ENCODE data around the gene STARD7. TPM values are rescaled to one million over a fixed set of nuclear protein-coding genes. Genes with fewer than 3 reads are reported as not detected.

Gene STARD7
- total RNA-seq, 4 donors from 2014 or later: 77.3 to 111 (median 85.0) TPM

- Histone ChIP-seq H3K4me3 (no peak overlapping the region), H3K36me3 (peaks cover 0 to 35% (median 0%) of the 10 kb centered on the region in 3 donors), H3K4me1 (no peaks in the 10 kb centered on the region), H3K27ac (no peak overlapping the region), H3K27me3 (no peaks in the 10 kb centered on the region), H3K9me3 (no peaks in the 10 kb centered on the region)
- TF ChIP-seq EP300 (IDR thresholded peaks at IDR 0.05) (no peak), POLR2A (IDR thresholded peaks at IDR 0.05) (no peak)
- TF ChIP-seq, protein P1, sequence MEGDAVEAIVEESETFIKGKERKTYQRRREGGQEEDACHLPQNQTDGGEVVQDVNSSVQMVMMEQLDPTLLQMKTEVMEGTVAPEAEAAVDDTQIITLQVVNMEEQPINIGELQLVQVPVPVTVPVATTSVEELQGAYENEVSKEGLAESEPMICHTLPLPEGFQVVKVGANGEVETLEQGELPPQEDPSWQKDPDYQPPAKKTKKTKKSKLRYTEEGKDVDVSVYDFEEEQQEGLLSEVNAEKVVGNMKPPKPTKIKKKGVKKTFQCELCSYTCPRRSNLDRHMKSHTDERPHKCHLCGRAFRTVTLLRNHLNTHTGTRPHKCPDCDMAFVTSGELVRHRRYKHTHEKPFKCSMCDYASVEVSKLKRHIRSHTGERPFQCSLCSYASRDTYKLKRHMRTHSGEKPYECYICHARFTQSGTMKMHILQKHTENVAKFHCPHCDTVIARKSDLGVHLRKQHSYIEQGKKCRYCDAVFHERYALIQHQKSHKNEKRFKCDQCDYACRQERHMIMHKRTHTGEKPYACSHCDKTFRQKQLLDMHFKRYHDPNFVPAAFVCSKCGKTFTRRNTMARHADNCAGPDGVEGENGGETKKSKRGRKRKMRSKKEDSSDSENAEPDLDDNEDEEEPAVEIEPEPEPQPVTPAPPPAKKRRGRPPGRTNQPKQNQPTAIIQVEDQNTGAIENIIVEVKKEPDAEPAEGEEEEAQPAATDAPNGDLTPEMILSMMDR (IDR thresholded peaks at IDR 0.05): no peak
- 77 to 85% methylated on average over 5 of the region's 5 CpGs for WGBS, 2 donors
- no peak for DNase-seq (ENCODE audit: low spot score in 2 of 2)
These were observed 27.1 kb downstream of the STARD7 start for GRCh38 chr2:96181529-96181928.

DNA sequence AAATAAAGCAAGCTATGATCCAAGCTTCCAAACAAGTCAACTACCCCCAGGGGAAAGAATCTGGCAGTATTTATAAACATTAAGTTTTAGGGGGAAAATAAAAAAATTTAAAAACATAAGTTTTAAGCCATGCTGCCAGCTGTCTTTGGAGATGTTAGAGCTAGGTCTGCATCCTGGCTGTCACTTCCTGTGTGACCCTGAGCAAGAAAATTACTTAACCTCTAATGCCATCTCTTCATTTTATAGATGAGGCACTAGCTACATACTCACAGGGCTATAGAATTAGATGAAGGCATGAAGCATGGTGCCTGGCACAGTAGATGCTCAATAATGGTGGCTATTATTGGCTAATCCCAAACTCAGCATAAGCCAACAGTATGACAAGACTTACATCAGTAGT, 28.1 kb downstream of the STARD7 start:
- H3K4me3 ChIP-seq: no peak overlapping the region
- no peaks in the 10 kb centered on the region for H3K4me1 ChIP-seq
- no peak for TF ChIP-seq EP300 (IDR thresholded peaks at IDR 0.05)
- TF ChIP-seq, protein P1 (IDR thresholded peaks at IDR 0.05): no peak
- TF ChIP-seq POLR2A (IDR thresholded peaks at IDR 0.05): no peak
- DNase-seq (ENCODE audit: low spot score in 2 of 2): no peak
- H3K36me3 ChIP-seq: peaks cover 0 to 25% (median 0%) of the 10 kb centered on the region in 3 donors
- H3K27ac ChIP-seq: no peak overlapping the region
- no peaks in the 10 kb centered on the region for H3K27me3 ChIP-seq
- H3K9me3 ChIP-seq: no peaks in the 10 kb centered on the region

GRCh38 chr2:96180002-96180401, 28.6 kb downstream of the STARD7 start:
- Histone ChIP-seq H3K4me1 (no peaks in the 10 kb centered on the region), H3K9me3 (no peaks in the 10 kb centered on the region), H3K36me3 (peaks cover 0 to 20% (median 0%) of the 10 kb centered on the region in 3 donors), H3K27ac (no peak overlapping the region), H3K4me3 (no peak overlapping the region), H3K27me3 (no peaks in the 10 kb centered on the region)
- DNase-seq (ENCODE audit: low spot score in 2 of 2): no peak
- WGBS, 2 donors: 100% methylated on average over 1 of the region's 1 CpG
- TF ChIP-seq, protein P1 (IDR thresholded peaks at IDR 0.05): no peak
- no peak for TF ChIP-seq EP300 (IDR thresholded peaks at IDR 0.05)
- TF ChIP-seq POLR2A (IDR thresholded peaks at IDR 0.05): no peak

DNA sequence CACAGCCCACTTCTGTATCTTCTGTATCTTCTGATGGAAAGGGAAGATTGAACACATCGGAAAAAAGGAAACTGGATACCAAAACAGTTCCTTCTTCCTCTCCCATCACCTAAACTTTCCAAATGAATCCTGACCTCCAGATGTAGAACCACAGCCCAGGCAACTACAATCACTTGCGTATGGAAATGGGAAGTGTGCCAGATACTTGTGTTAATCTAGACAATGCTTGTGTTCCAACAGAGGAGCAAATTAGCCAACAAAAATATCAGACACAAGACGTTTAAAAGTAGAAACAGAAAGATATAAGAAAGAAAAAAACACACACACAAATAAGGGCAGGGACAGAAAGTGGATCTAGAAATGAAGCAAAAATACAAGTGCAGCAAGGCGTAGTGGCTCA, 32.0 kb downstream of the STARD7 start:
- Histone ChIP-seq H3K36me3 (no peaks in the 10 kb centered on the region), H3K27ac (no peak overlapping the region), H3K4me1 (no peaks in the 10 kb centered on the region), H3K27me3 (no peaks in the 10 kb centered on the region), H3K4me3 (no peak overlapping the region), H3K9me3 (no peaks in the 10 kb centered on the region)
- TF ChIP-seq EP300 (IDR thresholded peaks at IDR 0.05): no peak
- TF ChIP-seq, protein P1 (IDR thresholded peaks at IDR 0.05): no peak
- TF ChIP-seq POLR2A (IDR thresholded peaks at IDR 0.05): no peak
- 43 to 45% methylated on average over 4 of the region's 4 CpGs for WGBS, 2 donors
- DNase-seq (ENCODE audit: low spot score in 2 of 2): no peak

GRCh38 chr2:96175951-96176350, 32.7 kb downstream of the STARD7 start:
- Histone ChIP-seq H3K36me3 (no peaks in the 10 kb centered on the region), H3K4me3 (no peak overlapping the region), H3K9me3 (no peaks in the 10 kb centered on the region), H3K4me1 (no peaks in the 10 kb centered on the region), H3K27me3 (no peaks in the 10 kb centered on the region), H3K27ac (no peak overlapping the region)
- DNase-seq (ENCODE audit: low spot score in 2 of 2): no peak
- WGBS, 2 donors: 67 to 78% methylated on average over 6 of the region's 6 CpGs
- TF ChIP-seq POLR2A (IDR thresholded peaks at IDR 0.05) (no peak), EP300 (IDR thresholded peaks at IDR 0.05) (no peak)
- TF ChIP-seq, protein P1 (IDR thresholded peaks at IDR 0.05): no peak

Data from tibial nerve (tissue), 4 donors.